Kidney epithelial cell (primary cell): Measurements from ENCODE around the gene ZNF778. TPM values are rescaled to one million over a fixed set of nuclear protein-coding genes. Genes with fewer than 3 reads are reported as not detected.

Experiments used
- DNase-seq: peaks from one replicate; pipeline ENCODE4 v3.0.0-alpha.2; 2010; ENCODE audit warnings: low read depth
- H3K27me3 ChIP-seq: 2 replicates; pipeline ENCODE4 v1.6.0; 2011; ENCODE audit warnings: low read length; ENCODE audit not compliant: control insufficient read depth, insufficient read depth
- H3K36me3 ChIP-seq: 2 replicates; pipeline ENCODE4 v1.5.1; 2011; ENCODE audit warnings: low read length; ENCODE audit not compliant: control insufficient read depth, insufficient read depth
- H3K4me3 ChIP-seq: 2 replicates; pipeline ENCODE4 v1.5.1; 2011; ENCODE audit warnings: low read depth, mild to moderate bottlenecking, control low read depth, low read length
- total RNA-seq: library from RNA; depleted of rRNA; stranded (reverse); fragments of >200 nt; gene quantifications from 2 replicates; pipeline ENCODE4 v1.2.3, GENCODE V29; 2015
- TF ChIP-seq, protein P1 (sequence below): IDR thresholded peaks from 2 replicates; pipeline ENCODE4 v1.5.1; 2011; ENCODE audit warnings: mild to moderate bottlenecking, moderate library complexity, low read length, control low read depth, inconsistent platforms; ENCODE audit not compliant: insufficient read depth, poor library complexity, severe bottlenecking

ZNF778 gene
- total RNA-seq, 1 donor from 2014 or later = 17.7 TPM

DNA sequence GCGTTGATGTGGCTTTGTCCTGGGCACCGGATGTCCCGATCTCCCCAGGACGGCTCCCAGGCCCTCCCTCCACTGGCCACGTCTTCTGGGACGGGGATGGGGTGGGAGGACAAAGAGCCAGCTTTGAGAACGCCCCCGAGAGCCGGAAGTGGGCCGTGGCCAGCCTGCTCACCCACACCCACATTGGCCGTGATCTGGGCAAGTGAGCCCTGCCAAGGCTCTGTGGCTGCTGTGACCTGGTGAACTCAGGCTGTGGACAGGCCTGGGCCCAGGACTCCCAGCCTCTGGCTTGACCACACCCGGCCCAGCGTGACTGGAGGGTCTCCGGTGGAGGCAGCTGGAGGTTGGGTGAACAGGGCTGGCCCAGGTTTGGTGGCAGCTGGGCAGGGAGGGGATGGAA is 42.6 kb upstream of the ZNF778 start:
- Histone ChIP-seq H3K36me3 (no peaks in the 10 kb centered on the region), H3K27me3 (peaks cover 70% of the 10 kb centered on the region), H3K4me3 (no peak overlapping the region)
- TF ChIP-seq, protein P1, sequence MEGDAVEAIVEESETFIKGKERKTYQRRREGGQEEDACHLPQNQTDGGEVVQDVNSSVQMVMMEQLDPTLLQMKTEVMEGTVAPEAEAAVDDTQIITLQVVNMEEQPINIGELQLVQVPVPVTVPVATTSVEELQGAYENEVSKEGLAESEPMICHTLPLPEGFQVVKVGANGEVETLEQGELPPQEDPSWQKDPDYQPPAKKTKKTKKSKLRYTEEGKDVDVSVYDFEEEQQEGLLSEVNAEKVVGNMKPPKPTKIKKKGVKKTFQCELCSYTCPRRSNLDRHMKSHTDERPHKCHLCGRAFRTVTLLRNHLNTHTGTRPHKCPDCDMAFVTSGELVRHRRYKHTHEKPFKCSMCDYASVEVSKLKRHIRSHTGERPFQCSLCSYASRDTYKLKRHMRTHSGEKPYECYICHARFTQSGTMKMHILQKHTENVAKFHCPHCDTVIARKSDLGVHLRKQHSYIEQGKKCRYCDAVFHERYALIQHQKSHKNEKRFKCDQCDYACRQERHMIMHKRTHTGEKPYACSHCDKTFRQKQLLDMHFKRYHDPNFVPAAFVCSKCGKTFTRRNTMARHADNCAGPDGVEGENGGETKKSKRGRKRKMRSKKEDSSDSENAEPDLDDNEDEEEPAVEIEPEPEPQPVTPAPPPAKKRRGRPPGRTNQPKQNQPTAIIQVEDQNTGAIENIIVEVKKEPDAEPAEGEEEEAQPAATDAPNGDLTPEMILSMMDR = no peak
- DNase-seq = no peak

DNA sequence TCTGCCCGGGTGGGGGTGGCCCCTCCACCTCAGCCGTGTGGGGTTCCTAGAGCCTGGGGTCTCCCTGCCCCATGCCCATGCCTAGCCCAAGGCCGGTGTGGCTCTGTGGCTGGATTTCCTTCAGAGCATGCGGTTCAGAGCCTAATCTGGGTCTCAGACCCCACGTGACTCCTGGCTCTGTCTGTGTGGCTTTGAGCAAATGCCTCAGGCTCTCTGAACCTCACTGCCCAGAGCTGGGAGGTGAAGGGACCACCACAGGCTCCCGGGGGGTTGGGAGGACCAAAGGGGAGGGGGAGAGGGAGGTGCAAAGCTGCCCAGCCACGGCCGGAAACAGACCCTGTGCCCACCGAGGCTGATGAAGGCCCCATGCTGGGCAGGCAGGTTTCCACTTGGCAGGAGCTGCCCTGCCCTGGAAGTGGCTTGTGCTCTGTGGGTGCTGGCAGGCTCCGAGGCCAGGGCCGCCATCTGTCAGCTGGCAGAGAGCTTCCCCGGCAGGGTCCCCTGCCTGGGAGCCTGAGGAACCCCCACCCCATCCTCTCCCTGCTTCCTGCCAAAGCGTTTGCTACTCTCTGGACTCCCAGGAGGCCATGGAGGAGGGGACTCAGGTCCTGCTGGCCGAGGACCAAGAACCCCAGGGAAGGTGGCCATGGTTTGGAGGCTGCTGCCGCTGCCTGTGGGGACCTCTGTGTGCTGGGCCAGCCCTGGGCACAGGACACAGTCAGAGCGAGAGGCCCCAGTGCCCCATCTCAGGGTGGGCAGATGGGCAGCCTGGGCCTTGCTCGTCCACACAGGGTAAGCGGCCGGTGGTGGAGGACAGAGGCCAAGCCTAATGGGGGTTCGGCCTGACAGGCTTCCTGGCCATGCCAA is 42.0 kb upstream of the ZNF778 start:
- peaks cover 64% of the 10 kb centered on the region for H3K27me3 ChIP-seq
- H3K4me3 ChIP-seq = no peak overlapping the region
- TF ChIP-seq, protein P1 = no peak
- DNase-seq = no peak
- H3K36me3 ChIP-seq = no peaks in the 10 kb centered on the region

DNA sequence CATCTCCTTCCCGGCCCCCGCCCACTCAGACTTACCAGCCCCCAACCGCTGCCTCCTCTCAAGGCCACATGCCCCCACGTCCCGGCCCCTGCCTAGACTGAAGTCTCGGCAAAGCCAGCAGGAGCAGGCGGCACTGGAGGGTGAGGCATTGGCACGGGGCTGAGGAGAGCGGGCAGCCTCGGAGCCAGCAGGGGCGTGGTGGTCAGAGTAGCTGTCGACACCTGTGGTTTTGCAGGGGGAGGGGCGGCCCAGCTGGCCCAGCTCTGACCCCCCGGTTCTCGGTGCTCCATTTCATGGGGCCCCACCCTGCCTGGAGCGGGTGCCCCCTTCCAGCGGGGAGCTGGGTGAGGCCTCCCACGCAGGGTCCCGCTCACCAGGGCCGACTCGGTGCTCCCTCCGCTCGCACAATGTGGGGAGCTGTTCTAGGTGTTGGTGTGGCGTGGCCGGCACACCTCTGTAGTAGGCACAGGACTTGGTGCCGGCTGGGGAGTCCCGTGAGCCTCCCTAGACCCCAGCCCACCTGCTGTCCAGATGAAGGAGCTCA is 41.3 kb upstream of the ZNF778 start:
- no peak for DNase-seq
- Histone ChIP-seq H3K4me3 (no peak overlapping the region), H3K36me3 (no peaks in the 10 kb centered on the region), H3K27me3 (peaks cover 57% of the 10 kb centered on the region)
- TF ChIP-seq, protein P1 = no peak

DNA sequence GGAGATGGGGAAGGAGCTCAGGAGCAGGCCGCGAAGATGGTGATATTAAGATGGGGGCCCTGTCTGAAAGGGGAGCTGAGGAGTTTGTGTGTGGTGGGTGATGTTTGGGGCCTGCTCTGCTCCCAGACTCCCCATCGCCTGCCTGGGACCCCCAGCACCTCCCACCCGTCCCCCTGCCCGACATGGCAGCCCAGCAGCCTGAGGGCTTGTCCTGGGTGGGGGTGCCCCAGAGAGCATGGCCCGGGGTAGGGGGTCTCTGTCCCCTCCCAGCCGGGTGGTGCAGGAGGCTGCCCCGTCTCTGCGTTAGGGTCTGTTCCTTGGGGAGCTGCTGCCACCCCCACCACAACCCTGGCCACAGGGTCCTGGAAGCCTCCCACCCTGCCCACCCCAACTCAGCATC is 40.8 kb upstream of the ZNF778 start:
- TF ChIP-seq, protein P1 = no peak
- no peaks in the 10 kb centered on the region for H3K36me3 ChIP-seq
- H3K27me3 ChIP-seq = peaks cover 53% of the 10 kb centered on the region
- H3K4me3 ChIP-seq = no peak overlapping the region
- no peak for DNase-seq

DNA sequence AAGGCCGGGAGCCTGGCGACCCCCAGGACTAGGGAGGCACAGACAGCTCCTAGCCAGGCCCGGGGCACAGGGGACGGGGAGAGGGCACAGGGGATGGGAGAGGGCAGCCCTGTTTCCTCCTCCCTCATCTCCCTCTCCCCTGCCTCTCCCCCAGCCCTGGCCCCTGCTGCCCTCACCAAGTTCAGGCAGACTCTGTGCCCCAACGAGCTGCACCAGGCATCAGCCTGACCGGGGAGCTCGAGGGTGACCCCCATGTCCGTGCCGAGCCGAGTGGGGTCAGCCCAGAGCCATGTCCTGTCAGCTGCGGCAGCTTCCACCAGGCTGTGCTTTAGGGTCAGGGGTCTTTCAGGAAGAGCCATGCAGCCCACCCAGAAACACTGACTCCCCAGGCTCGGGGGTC is 40.0 kb upstream of the ZNF778 start:
- TF ChIP-seq, protein P1 = no peak
- Histone ChIP-seq H3K4me3 (no peak overlapping the region), H3K36me3 (no peaks in the 10 kb centered on the region), H3K27me3 (peaks cover 45% of the 10 kb centered on the region)
- DNase-seq = no peak
